Middle frontal gyrus (tissue), 1 donor: ENCODE data around the gene GALC.
A peak's percentile ranks its signal among the peaks of the same experiment; 100 is the strongest.

Source experiments
- DNase-seq: peaks from one replicate; pipeline ENCODE4 v3.0.0-alpha.2; 2015; ENCODE audit warnings: low spot score; ENCODE audit errors: extremely low spot score

Gene GALC

GRCh38 chr14:87960013-87960787 is 32.8 kb downstream of the GALC start:
- no peak for DNase-seq

GRCh38 chr14:87955501-87955900 is 37.5 kb downstream of the GALC start:
- no peak for DNase-seq

- DNase-seq = no peak
Observed at GRCh38 chr14:87952307-87953094, 40.5 kb downstream of the GALC start.

- no peak for DNase-seq
Observed at GRCh38 chr14:87944987-87945604, 47.9 kb downstream of the GALC start.

GRCh38 chr14:87940894-87941293 is 52.1 kb downstream of the GALC start:
- no peak for DNase-seq

GRCh38 chr14:87940382-87940781 is 52.6 kb downstream of the GALC start:
- no peak for DNase-seq

- no peak for DNase-seq
Observed at GRCh38 chr14:87935886-87936285, 57.1 kb downstream of the GALC start.

GRCh38 chr14:87935081-87935828 is 57.7 kb downstream of the GALC start:
- DNase-seq = no peak

GRCh38 chr14:87934185-87934584 is 58.8 kb downstream of the GALC start:
- no peak for DNase-seq

GRCh38 chr14:87916886-87917275 is 76.1 kb downstream of the GALC start:
- DNase-seq = no peak

- no peak for DNase-seq
Observed at GRCh38 chr14:87916103-87916885, 76.7 kb downstream of the GALC start.

- no peak for DNase-seq
Observed at GRCh38 chr14:87908550-87908949, 84.4 kb downstream of the GALC start.

- no peak for DNase-seq
Observed at GRCh38 chr14:87901652-87902051, 91.3 kb downstream of the GALC start.

GRCh38 chr14:87901236-87901635 is 91.7 kb downstream of the GALC start:
- DNase-seq = peak; percentile 46

- no peak for DNase-seq
Observed at GRCh38 chr14:87899228-87899627, 93.8 kb downstream of the GALC start.

- no peak for DNase-seq
Observed at GRCh38 chr14:87898301-87898700, 94.7 kb downstream of the GALC start.

- DNase-seq = peak; percentile 84
Observed at GRCh38 chr14:87896393-87897380, 96.3 kb downstream of the GALC start.

- no peak for DNase-seq
Observed at GRCh38 chr14:87894920-87895319, 98.1 kb downstream of the GALC start.

- DNase-seq = no peak
Observed at GRCh38 chr14:87892763-87893162, 100.2 kb downstream of the GALC start.
